Rectal smooth muscle tissue (tissue), 1 donor: ENCODE results near the gene KANK4.

Source experiments
- H3K27ac ChIP-seq: one replicate; pipeline ENCODE4 v1.7.0; 2013; ENCODE audit warnings: low read depth, low read length, inconsistent platforms
- H3K27me3 ChIP-seq: one replicate; pipeline ENCODE4 v1.7.0; 2013; ENCODE audit warnings: low read length; ENCODE audit not compliant: control insufficient read depth, insufficient read depth
- H3K36me3 ChIP-seq: one replicate; pipeline ENCODE4 v1.7.0; 2013; ENCODE audit warnings: low read length; ENCODE audit not compliant: control insufficient read depth, insufficient read depth
- H3K4me1 ChIP-seq: one replicate; pipeline ENCODE4 v1.7.0; 2013; ENCODE audit warnings: low read length; ENCODE audit not compliant: control insufficient read depth, insufficient read depth
- H3K4me3 ChIP-seq: one replicate; pipeline ENCODE4 v1.7.0; 2013; ENCODE audit warnings: low read length
- H3K9ac ChIP-seq: one replicate; pipeline ENCODE4 v1.7.0; 2013; ENCODE audit warnings: low read length

Gene KANK4

DNA sequence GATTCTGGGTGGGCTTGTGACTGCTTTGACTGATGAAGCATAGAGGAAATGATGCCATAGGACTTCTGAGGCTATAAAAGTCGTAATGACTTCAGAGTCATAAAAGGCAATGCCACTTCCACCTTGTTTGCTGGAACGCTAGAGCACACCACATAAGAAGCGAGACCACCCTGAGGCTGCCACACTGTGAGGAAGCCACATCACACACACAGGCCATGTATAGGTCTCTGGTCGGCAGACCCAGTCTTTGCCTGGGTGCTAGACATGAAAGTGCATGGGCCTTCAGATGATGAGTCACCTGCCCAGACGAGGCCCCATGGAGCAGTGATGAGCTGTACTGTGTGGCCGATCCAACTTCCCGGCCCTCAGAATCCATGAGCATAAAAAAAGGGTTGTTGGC, 14.2 kb upstream of the KANK4 start:
- no peaks in the 10 kb centered on the region for H3K4me1 ChIP-seq
- no peaks in the 10 kb centered on the region for H3K36me3 ChIP-seq
- H3K27me3 ChIP-seq: no peaks in the 10 kb centered on the region
- H3K9ac ChIP-seq: no peak overlapping the region
- no peak overlapping the region for H3K27ac ChIP-seq
- no peak overlapping the region for H3K4me3 ChIP-seq

GRCh38 chr1:62327360-62328055, 8.3 kb upstream of the KANK4 start:
- Histone ChIP-seq H3K27me3 (no peaks in the 10 kb centered on the region), H3K36me3 (no peaks in the 10 kb centered on the region), H3K4me3 (no peak overlapping the region), H3K9ac (no peak overlapping the region), H3K27ac (no peak overlapping the region), H3K4me1 (no peaks in the 10 kb centered on the region)

DNA sequence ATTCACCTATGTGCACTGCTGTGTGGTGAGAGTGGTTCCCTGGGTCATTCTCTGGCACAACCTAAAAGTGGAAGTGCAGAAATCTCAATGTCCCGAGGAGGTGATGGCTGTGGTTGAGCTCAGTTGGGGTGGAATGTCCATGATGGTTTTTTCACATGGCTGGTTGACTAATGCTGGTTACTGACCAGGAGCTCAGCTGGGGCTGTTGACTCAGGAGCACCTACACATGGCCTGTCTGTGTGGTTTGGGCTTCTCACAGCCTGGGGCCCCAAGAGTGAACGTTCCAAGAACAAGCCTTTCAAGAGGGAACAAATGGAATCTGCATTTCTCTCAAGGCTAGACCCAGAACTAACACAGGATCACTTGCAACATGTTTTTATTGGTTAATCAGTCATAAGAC, 6.4 kb upstream of the KANK4 start:
- H3K4me1 ChIP-seq: no peaks in the 10 kb centered on the region

DNA sequence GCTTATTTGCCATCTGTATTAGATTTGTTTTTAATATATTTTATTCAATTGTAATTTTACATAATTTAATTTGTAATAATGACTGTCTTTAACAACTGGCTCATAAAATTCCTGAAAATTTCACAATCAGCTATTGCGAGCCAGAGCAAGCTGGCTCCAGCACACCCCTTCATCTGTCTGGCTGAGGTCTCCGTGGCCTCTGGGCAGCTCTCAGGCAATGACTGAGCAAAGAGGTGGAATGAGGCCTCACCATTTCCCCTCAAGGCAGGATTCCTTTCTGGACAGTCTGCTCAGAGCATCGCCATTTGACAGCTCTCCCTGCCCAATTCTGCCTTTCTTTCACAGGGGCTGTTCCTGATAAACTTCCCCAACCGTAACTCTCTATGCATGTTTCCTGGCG, 5.8 kb upstream of the KANK4 start:
- Histone ChIP-seq H3K27me3 (no peaks in the 10 kb centered on the region), H3K4me3 (no peak overlapping the region), H3K9ac (no peak overlapping the region), H3K27ac (no peak overlapping the region), H3K36me3 (no peaks in the 10 kb centered on the region), H3K4me1 (no peaks in the 10 kb centered on the region)

More for the DNA sequence above, 6.4 kb upstream of the KANK4 start:
- Histone ChIP-seq H3K9ac (no peak overlapping the region), H3K27ac (no peak overlapping the region), H3K36me3 (no peaks in the 10 kb centered on the region), H3K4me3 (no peak overlapping the region), H3K27me3 (no peaks in the 10 kb centered on the region)

- peaks cover 5% of the 10 kb centered on the region for H3K27me3 ChIP-seq
- H3K27ac ChIP-seq: no peak overlapping the region
- no peaks in the 10 kb centered on the region for H3K36me3 ChIP-seq
- H3K9ac ChIP-seq: no peak overlapping the region
- H3K4me1 ChIP-seq: no peaks in the 10 kb centered on the region
- H3K4me3 ChIP-seq: no peak overlapping the region
These were observed 2.2 kb upstream of the KANK4 start for GRCh38 chr1:62321446-62321845.

DNA sequence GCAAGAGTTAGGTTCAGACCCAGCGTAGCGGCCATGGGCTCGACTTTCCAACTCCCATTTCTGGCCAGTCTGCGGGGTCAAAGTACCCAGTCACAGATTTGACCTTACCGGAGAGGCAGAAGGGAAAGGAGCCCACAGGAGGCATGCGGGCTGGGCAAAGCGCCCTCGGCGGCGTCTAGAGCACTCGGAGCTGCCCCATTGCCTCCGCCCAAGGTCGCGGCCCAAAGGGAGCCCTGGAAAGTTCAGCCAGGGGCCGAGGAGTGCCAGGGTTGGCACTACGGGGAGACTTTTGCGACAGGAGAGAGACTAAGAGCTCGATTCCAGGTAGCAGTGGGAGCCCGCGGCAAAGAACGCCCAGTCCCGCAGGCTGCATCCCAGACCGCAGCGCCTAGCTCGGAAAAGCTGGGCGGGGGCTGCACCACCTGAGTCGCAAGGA, 896 bp downstream of the KANK4 start:
- H3K27ac ChIP-seq: no peak overlapping the region
- H3K9ac ChIP-seq: no peak overlapping the region
- no peaks in the 10 kb centered on the region for H3K4me1 ChIP-seq
- no peaks in the 10 kb centered on the region for H3K36me3 ChIP-seq
- H3K4me3 ChIP-seq: peak overlapping the region; percentile 55
- H3K27me3 ChIP-seq: peaks cover 5% of the 10 kb centered on the region

DNA sequence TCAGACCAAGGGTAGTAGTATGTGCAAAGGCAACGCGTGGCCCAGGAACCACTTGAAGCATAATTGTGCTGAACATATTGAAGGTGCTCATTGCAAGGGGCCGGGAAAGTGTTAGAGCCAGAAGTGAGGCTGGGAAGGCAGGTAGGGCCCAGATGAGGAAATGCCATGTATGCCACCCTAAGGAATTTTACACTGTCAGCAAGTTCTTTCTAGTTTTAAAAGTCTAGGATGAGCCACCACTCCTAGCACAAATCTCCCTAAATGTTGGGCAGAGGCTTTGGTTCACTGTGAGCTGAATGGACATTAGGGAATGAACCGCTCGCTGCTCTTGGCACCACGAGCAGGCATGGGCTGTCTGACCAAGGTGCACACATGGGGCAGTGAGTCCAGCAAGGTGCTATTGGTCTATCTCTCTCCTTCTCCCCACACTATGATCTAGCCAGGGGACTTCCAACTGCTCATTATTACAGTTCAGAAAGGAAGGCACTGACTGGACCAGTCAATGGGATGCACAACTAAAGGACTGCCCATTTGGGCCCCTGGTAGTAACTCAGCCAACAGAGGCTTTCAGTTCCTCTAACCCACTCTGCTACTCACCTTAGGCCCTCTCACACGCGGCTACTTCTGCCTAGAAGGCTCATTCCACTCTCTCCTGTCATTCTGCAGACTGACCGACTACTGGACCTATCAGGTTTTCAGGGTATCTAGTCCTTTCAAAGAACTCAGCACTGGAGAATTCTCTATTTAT, 2.0 kb downstream of the KANK4 start:
- H3K27me3 ChIP-seq: peaks cover 5% of the 10 kb centered on the region
- H3K36me3 ChIP-seq: no peaks in the 10 kb centered on the region
- H3K27ac ChIP-seq: no peak overlapping the region
- no peaks in the 10 kb centered on the region for H3K4me1 ChIP-seq
- no peak overlapping the region for H3K9ac ChIP-seq
- no peak overlapping the region for H3K4me3 ChIP-seq

GRCh38 chr1:62316135-62316534, 3.1 kb downstream of the KANK4 start:
- no peaks in the 10 kb centered on the region for H3K4me1 ChIP-seq
- peaks cover 5% of the 10 kb centered on the region for H3K27me3 ChIP-seq
- no peak overlapping the region for H3K4me3 ChIP-seq
- H3K27ac ChIP-seq: no peak overlapping the region
- no peaks in the 10 kb centered on the region for H3K36me3 ChIP-seq
- H3K9ac ChIP-seq: no peak overlapping the region

GRCh38 chr1:62315387-62315786, 3.8 kb downstream of the KANK4 start:
- Histone ChIP-seq H3K27me3 (peaks cover 5% of the 10 kb centered on the region), H3K27ac (no peak overlapping the region), H3K36me3 (no peaks in the 10 kb centered on the region), H3K4me1 (no peaks in the 10 kb centered on the region), H3K4me3 (no peak overlapping the region), H3K9ac (no peak overlapping the region)

GRCh38 chr1:62314454-62315350, 4.5 kb downstream of the KANK4 start:
- H3K36me3 ChIP-seq: no peaks in the 10 kb centered on the region
- no peak overlapping the region for H3K4me3 ChIP-seq
- H3K27ac ChIP-seq: no peak overlapping the region
- H3K9ac ChIP-seq: no peak overlapping the region
- H3K27me3 ChIP-seq: peaks cover 5% of the 10 kb centered on the region
- no peaks in the 10 kb centered on the region for H3K4me1 ChIP-seq

GRCh38 chr1:62312698-62313097, 6.5 kb downstream of the KANK4 start:
- H3K9ac ChIP-seq: no peak overlapping the region
- no peak overlapping the region for H3K27ac ChIP-seq
- H3K4me1 ChIP-seq: no peaks in the 10 kb centered on the region
- no peak overlapping the region for H3K4me3 ChIP-seq
- H3K36me3 ChIP-seq: no peaks in the 10 kb centered on the region
- no peaks in the 10 kb centered on the region for H3K27me3 ChIP-seq

DNA sequence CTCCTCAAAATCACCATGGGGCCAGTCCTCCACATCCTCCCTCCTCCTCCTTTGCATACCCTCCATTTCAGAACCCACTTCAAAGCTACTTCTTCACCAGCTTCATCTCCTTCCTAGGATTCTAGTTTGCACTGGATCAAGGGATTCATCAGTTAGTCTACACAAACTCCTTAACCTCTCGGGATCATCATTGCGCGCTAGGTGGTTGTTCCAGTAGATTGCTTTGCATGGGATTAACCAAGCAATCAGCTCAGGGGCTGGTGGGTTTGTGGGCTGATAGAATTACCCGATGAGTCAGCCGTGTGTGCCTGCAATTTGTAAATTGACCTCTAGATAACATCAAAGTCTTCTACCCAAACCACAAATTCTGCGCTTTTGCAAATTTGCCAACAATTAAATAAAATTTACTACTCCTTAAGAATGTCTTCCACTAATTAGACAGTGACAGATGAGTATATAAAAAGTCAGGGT, 7.7 kb downstream of the KANK4 start:
- no peak overlapping the region for H3K27ac ChIP-seq
- no peak overlapping the region for H3K9ac ChIP-seq
- H3K4me3 ChIP-seq: no peak overlapping the region

More for the DNA sequence above, 7.7 kb downstream of the KANK4 start:
- H3K4me1 ChIP-seq: no peaks in the 10 kb centered on the region
- no peaks in the 10 kb centered on the region for H3K36me3 ChIP-seq
- H3K27me3 ChIP-seq: no peaks in the 10 kb centered on the region
